K562 (cell line): Measurements from ENCODE around the gene VDAC2. TPM values are rescaled to one million over a fixed set of nuclear protein-coding genes. Genes with fewer than 3 reads are reported as not detected.

Experiments used
- ASH1L ChIP-seq: fragments of 450-650 bp; IDR thresholded peaks from 2 replicates; pipeline ENCODE4 v1.6.1; 2018; ENCODE audit warnings: borderline replicate concordance, mild to moderate bottlenecking, low read depth; ENCODE audit not compliant: partially characterized antibody
- CBX1 ChIP-seq: sonication (generic); IDR thresholded peaks from 2 replicates; pipeline ENCODE4 v1.6.1; 2016; ENCODE audit warnings: antibody characterized with exemption, low read depth, mild to moderate bottlenecking
- CREB1 ChIP-seq, 2 experiments: sonication (generic) in 1 of 2; formaldehyde crosslinking in 1 of 2; IDR thresholded peaks; 2 replicates each; pipeline versions ENCODE4 v1.6.1 to v1.8.0; 2012 to 2022; ENCODE audit warnings: inconsistent platforms in 1 of 2, mild to moderate bottlenecking in 1 of 2, missing genetic modification reagents in 1 of 2, moderate library complexity in 1 of 2
- DACH1 ChIP-seq: fragments of 450-650 bp; IDR thresholded peaks from 2 replicates; pipeline ENCODE4 v1.6.1; 2018; ENCODE audit not compliant: partially characterized antibody
- E2F8 ChIP-seq: fragments of 450-650 bp; IDR thresholded peaks from 2 replicates; pipeline ENCODE4 v1.7.1; 2018; ENCODE audit warnings: mild to moderate bottlenecking, low read depth; ENCODE audit not compliant: partially characterized antibody
- HCFC1 ChIP-seq: IDR thresholded peaks from 2 replicates; pipeline ENCODE4 v1.6.1; 2012; ENCODE audit warnings: low read depth, low read length, improper control_type of control experiment
- JUN ChIP-seq, 2 experiments: sonication (generic) in 1 of 2; formaldehyde crosslinking in 1 of 2; IDR thresholded peaks; 2 replicates each; pipeline versions ENCODE4 v1.6.1 to v1.8.0; 2012 to 2022; ENCODE audit warnings: borderline replicate concordance in 2 of 2, mild to moderate bottlenecking in 2 of 2, improper control_type of control experiment in 1 of 2, low read depth in 1 of 2, low read length in 1 of 2, missing genetic modification reagents in 1 of 2
- MITF ChIP-seq: IDR thresholded peaks from 2 replicates; pipeline ENCODE4 v1.6.1; 2014; ENCODE audit warnings: antibody characterized with exemption
- MNT ChIP-seq, 2 experiments: fragments of 450-650 bp; conservative IDR thresholded peaks; 2 replicates each; pipeline ENCODE4 v1.6.1; 2017; ENCODE audit warnings: mild to moderate bottlenecking in 2 of 2, moderate library complexity in 2 of 2
- NFE2 ChIP-seq: IDR thresholded peaks from 2 replicates; pipeline ENCODE4 v1.6.1; 2014; ENCODE audit warnings: antibody characterized with exemption, low read depth
- PBX2 ChIP-seq, 2 experiments: IDR thresholded peaks in 1 of 2; conservative IDR thresholded peaks in 1 of 2; 2 replicates each; pipeline ENCODE4 v1.6.1; 2016; ENCODE audit warnings: low read depth in 2 of 2, mild to moderate bottlenecking in 1 of 2, missing compliant biosample characterization in 1 of 2, missing genetic modification characterization in 1 of 2, moderate library complexity in 1 of 2
- PCBP1 ChIP-seq: fragments of 200-400 bp; formaldehyde crosslinking; IDR thresholded peaks from 2 replicates; pipeline ENCODE4 v1.6.1; 2018; ENCODE audit warnings: mild to moderate bottlenecking, low read depth, low read length; ENCODE audit not compliant: poor library complexity, severe bottlenecking
- polyA plus RNA-seq, 8 experiments: library from polyadenylated mRNA; depleted of rRNA in 4 of 8; stranded (reverse) in 5 of 8; unstranded in 3 of 8; fragments of >200 nt; fragmentation: Nextera tagmentation in 2 of 8; fragmentation: Illumina TruSeq in 1 of 8; extraction: Ambion mirVana in 2 of 8; extraction: Trizol in 1 of 8; gene quantifications; 2 replicates each; pipeline versions ENCODE4 v1.2.1 to v1.2.3, GENCODE V29; 2011 to 2014; ENCODE audit warnings: inconsistent platforms in 1 of 8, missing spikeins in 1 of 8
- total RNA-seq, 7 experiments: library from RNA; depleted of rRNA in 6 of 7; stranded (reverse); fragments of >200 nt in 6 of 7; fragmentation: Illumina TruSeq in 2 of 7; extraction: Trizol in 2 of 7; gene quantifications; 2 replicates each; pipeline versions ENCODE4 v1.2.1 to v1.2.3, GENCODE V29; 2011 to 2021; ENCODE audit warnings: low replicate concordance in 1 of 7
- TF ChIP-seq, protein P1 (sequence below): fragments of 450-650 bp; IDR thresholded peaks from 2 replicates; pipeline ENCODE4 v1.6.1; 2016
- TF ChIP-seq, protein P2 (sequence below): fragments of 450-650 bp; formaldehyde crosslinking; IDR thresholded peaks from 2 replicates; pipeline ENCODE4 v1.4.0; 2022; ENCODE audit warnings: missing genetic modification characterization

VDAC2 gene
- total and polyA plus RNA-seq, 9 of the 15 experiments (the other 6 are each of a cell fraction or from before 2014, with no cell fraction given), result 139 to 450 (median 250) TPM

GRCh38 chr10:75230600-75231038, 20.0 kb downstream of the VDAC2 start (continued):
- 0 out of 2 replicates have a peak, but pooled peaks have one; percentile 21 for TF ChIP-seq HCFC1
- TF ChIP-seq NFE2, result 0 out of 2 replicates have a peak, but pooled peaks have one; percentile 46
- no peak for TF ChIP-seq ASH1L
- TF ChIP-seq E2F8, result peak; percentile 41
- TF ChIP-seq PBX2 (CRISPR knock-in tag; IDR thresholded peaks at IDR 0.05; ENCODE audit: low read depth), result peak; percentile 61
- peak; percentile 83 for TF ChIP-seq PBX2 (tag; conservative IDR thresholded peaks at IDR 0.05; ENCODE audit: low read depth)
- TF ChIP-seq PCBP1, result no peak
- TF ChIP-seq CBX1, result no peak
- TF ChIP-seq JUN (IDR thresholded peaks at IDR 0.05; ENCODE audit: borderline replicate concordance, low read depth, low read length), result 0 out of 2 replicates have a peak, but pooled peaks have one; percentile 51
- TF ChIP-seq JUN (CRISPR knock-in tag; IDR thresholded peaks at IDR 0.05; ENCODE audit: borderline replicate concordance), result no peak
- TF ChIP-seq, protein P1, sequence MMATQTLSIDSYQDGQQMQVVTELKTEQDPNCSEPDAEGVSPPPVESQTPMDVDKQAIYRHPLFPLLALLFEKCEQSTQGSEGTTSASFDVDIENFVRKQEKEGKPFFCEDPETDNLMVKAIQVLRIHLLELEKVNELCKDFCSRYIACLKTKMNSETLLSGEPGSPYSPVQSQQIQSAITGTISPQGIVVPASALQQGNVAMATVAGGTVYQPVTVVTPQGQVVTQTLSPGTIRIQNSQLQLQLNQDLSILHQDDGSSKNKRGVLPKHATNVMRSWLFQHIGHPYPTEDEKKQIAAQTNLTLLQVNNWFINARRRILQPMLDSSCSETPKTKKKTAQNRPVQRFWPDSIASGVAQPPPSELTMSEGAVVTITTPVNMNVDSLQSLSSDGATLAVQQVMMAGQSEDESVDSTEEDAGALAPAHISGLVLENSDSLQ, result peak; percentile 96
- TF ChIP-seq DACH1, result peak; percentile 70
- TF ChIP-seq MNT (conservative IDR thresholded peaks at IDR 0.05), result 0 out of 4 replicates have a peak, but pooled peaks of 1 of the 2 experiments have one; percentile 24
- peak; percentile 66; the same call in 1 of the 2 replicates for TF ChIP-seq CREB1 (IDR thresholded peaks at IDR 0.05)
- TF ChIP-seq CREB1 (CRISPR knock-in tag; IDR thresholded peaks at IDR 0.05), result peak; percentile 44; the same call in 1 of the 2 replicates
- TF ChIP-seq, protein P2, sequence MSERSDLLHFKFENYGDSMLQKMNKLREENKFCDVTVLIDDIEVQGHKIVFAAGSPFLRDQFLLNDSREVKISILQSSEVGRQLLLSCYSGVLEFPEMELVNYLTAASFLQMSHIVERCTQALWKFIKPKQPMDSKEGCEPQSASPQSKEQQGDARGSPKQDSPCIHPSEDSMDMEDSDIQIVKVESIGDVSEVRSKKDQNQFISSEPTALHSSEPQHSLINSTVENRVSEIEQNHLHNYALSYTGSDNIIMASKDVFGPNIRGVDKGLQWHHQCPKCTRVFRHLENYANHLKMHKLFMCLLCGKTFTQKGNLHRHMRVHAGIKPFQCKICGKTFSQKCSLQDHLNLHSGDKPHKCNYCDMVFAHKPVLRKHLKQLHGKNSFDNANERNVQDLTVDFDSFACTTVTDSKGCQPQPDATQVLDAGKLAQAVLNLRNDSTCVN, result no peak
- 0 out of 2 replicates have a peak, but pooled peaks have one; percentile 46 for TF ChIP-seq MITF
